ENCODE measurements around the gene XPO5. TPM values are rescaled to one million over a fixed set of nuclear protein-coding genes. Genes with fewer than 3 reads are reported as not detected.
A peak's percentile ranks its signal among the peaks of the same experiment; 100 is the strongest.

Gene XPO5
- total and polyA plus RNA-seq, 9 of the 15 experiments (the other 6 are each of a cell fraction or from before 2014, with no cell fraction given), result 36.0 to 170 (median 99.1) TPM

DNA sequence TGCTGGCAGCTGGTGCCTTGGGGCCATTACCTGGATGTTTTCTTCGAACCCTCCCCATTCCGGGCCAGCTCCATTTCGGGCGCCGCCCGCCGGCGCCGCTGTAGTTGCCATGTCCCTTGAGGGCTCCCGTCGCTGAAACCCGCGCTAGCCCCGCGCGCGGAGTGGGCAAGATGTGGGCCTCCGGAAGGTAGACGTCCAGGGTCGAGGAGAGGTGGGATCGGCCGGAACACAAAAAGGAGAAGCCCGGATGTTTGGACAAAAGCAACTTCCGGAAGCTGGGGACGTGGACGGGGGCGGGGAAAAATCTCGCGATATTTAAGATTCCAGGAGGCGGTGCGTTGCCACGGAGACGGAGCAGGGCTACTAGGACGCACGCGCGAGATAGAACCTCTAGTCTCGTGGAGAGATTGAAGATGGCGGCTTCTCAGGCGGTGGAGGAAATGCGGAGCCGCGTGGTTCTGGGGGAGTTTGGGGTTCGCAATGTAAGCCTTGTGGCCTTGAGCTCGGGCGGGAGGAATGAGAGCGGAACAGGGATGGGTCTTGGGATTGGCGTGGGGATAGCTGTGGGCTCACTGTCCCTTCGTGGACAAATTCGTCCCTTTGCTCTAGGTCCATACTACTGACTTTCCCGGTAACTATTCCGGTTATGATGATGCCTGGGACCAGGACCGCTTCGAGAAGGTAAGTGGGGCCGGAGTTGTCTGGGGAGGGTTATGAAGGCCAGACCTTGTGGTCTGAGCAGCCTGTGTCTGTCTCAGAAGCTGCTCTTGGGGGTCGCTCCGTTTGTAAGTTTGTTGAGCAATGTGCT, 58.9 kb downstream of the XPO5 start, which contains the start of the genes POLR1C and YIPF3 (continued):
- TF ChIP-seq, protein P1, sequence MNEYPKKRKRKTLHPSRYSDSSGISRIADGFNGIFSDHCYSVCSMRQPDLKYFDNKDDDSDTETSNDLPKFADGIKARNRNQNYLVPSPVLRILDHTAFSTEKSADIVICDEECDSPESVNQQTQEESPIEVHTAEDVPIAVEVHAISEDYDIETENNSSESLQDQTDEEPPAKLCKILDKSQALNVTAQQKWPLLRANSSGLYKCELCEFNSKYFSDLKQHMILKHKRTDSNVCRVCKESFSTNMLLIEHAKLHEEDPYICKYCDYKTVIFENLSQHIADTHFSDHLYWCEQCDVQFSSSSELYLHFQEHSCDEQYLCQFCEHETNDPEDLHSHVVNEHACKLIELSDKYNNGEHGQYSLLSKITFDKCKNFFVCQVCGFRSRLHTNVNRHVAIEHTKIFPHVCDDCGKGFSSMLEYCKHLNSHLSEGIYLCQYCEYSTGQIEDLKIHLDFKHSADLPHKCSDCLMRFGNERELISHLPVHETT (CRISPR knock-in tag; conservative IDR thresholded peaks at IDR 0.05 in 1 of 2, IDR thresholded peaks at IDR 0.05 in 1 of 2), result peak in 1 of 2 experiments; percentile 72; a peak in 2 of 4 replicates
- TF ChIP-seq SETDB1 (IDR thresholded peaks at IDR 0.05; ENCODE audit: low read length), result peak; percentile 13
- TF ChIP-seq CEBPB (tag; IDR thresholded peaks at IDR 0.05), result peak; percentile 67; the same call in 1 of the 2 replicates
- TF ChIP-seq HNRNPL (IDR thresholded peaks at IDR 0.05; ENCODE audit: low read depth, low read length), result no peak
- TF ChIP-seq ZZZ3 (IDR thresholded peaks at IDR 0.05), result peak; percentile 86
- TF ChIP-seq HDAC3 (IDR thresholded peaks at IDR 0.05; ENCODE audit: borderline replicate concordance, partially characterized antibody), result peak; percentile 36
- 0 out of 2 replicates have a peak, but pooled peaks have one; percentile 28 for TF ChIP-seq SMARCE1 (IDR thresholded peaks at IDR 0.05)
- TF ChIP-seq MTA3 (IDR thresholded peaks at IDR 0.05; ENCODE audit: borderline replicate concordance), result peak; percentile 89
- peak; percentile 99 for TF ChIP-seq GABPA (tag; conservative IDR thresholded peaks at IDR 0.05; ENCODE audit: low read depth)
- TF ChIP-seq HNRNPK (IDR thresholded peaks at IDR 0.05; ENCODE audit: low read depth, low read length, poor library complexity, severe bottlenecking), result no peak
- TF ChIP-seq RAD51 (IDR thresholded peaks at IDR 0.05; ENCODE audit: borderline replicate concordance, low read depth), result no peak; the same call in 1 of the 2 replicates
- no peak for TF ChIP-seq RBM14 (IDR thresholded peaks at IDR 0.05; ENCODE audit: borderline replicate concordance, insufficient read depth, low read depth, low read length)
- TF ChIP-seq ZNF644 (tag; IDR thresholded peaks at IDR 0.05; ENCODE audit: low read depth), result no peak; the same call in 1 of the 2 replicates
- peak; percentile 64 for TF ChIP-seq SMAD1 (IDR thresholded peaks at IDR 0.05; ENCODE audit: low read depth, low read length, partially characterized antibody)
- no peak for TF ChIP-seq ZNF121 (CRISPR knock-in tag; conservative IDR thresholded peaks at IDR 0.05)
- peak; percentile 98 for TF ChIP-seq NFRKB (IDR thresholded peaks at IDR 0.05; ENCODE audit: low read depth)
- 0 out of 2 replicates have a peak, but pooled peaks have one; percentile 49 for TF ChIP-seq ZNF584 (CRISPR knock-in tag; IDR thresholded peaks at IDR 0.05; ENCODE audit: low read depth)
- TF ChIP-seq ZNF778 (CRISPR knock-in tag; IDR thresholded peaks at IDR 0.05), result no peak
- no peak for TF ChIP-seq BDP1 (IDR thresholded peaks at IDR 0.05; ENCODE audit: insufficient read depth, insufficient read length)
- peak; percentile 93 for TF ChIP-seq ELF1 (tag; IDR thresholded peaks at IDR 0.05)
- TF ChIP-seq PHF20 (IDR thresholded peaks at IDR 0.05; ENCODE audit: partially characterized antibody), result peak; percentile 94
- peak; percentile 59 for TF ChIP-seq RBBP5 (IDR thresholded peaks at IDR 0.05; ENCODE audit: borderline replicate concordance, insufficient read depth, low read length, poor library complexity, severe bottlenecking)
- peak; percentile 99 for TF ChIP-seq EP400 (IDR thresholded peaks at IDR 0.05)
- no peak for TF ChIP-seq MCM3 (IDR thresholded peaks at IDR 0.05)
- peak; percentile 26 for TF ChIP-seq TOE1 (IDR thresholded peaks at IDR 0.05; ENCODE audit: borderline replicate concordance)
- no peak; the same call in 1 of the 2 replicates for TF ChIP-seq TOE1 (CRISPR knock-in tag; IDR thresholded peaks at IDR 0.05; ENCODE audit: borderline replicate concordance, low read depth)
- no peak for TF ChIP-seq SMAD2 (IDR thresholded peaks at IDR 0.05; ENCODE audit: low read depth, low read length)
- TF ChIP-seq ZEB2 (IDR thresholded peaks at IDR 0.05), result peak; percentile 91
- peak; percentile 97 for TF ChIP-seq EGR1 (conservative IDR thresholded peaks at IDR 0.05)
